B cell (primary cell): ENCODE data around the gene AGGF1. TPM values are rescaled to one million over a fixed set of nuclear protein-coding genes. Genes with fewer than 3 reads are reported as not detected.

Experiments used
- ATAC-seq: fragments of 200-7000 bp; cut with Tn5 transposase; one replicate; pipeline ENCODE4 v1.10.0; 2021; ENCODE audit warnings: low read depth, mild to moderate bottlenecking, moderate number of reproducible peaks, moderate library complexity
- CTCF ChIA-PET: fragments of 350-600 bp; sonication (Branson Sonifier 250); formaldehyde crosslinking; loops from one replicate; lab custom pipeline; 2021; ENCODE audit warnings: antibody characterized with exemption, inconsistent platforms; lab: Charles Lee
- POLR2A ChIA-PET: fragments of 350-600 bp; sonication (Branson Sonifier 250); formaldehyde crosslinking; loops from one replicate; lab custom pipeline; 2021; ENCODE audit warnings: antibody characterized with exemption; lab: Charles Lee
- DNase-seq: peaks from one replicate; pipeline ENCODE4 v3.0.0; 2013
- H2AFZ ChIP-seq: 2 replicates; pipeline ENCODE4 v1.6.1; 2012; ENCODE audit warnings: mild to moderate bottlenecking, low read depth, low read length; ENCODE audit not compliant: insufficient read depth, poor library complexity, severe bottlenecking
- H3K27ac ChIP-seq, 2 donors: 1 replicate in 1 of 2; 2 replicates in 1 of 2; pipeline ENCODE4 v1.5.1; 2012 to 2013; ENCODE audit warnings: low read length in 2 of 2, mild to moderate bottlenecking in 2 of 2, moderate library complexity in 1 of 2
- H3K27me3 ChIP-seq, 4 experiments: fragments of 200-600 bp in 1 of 4; sonication (generic) in 1 of 4; replicated peaks in 1 of 4; 1 replicate in 2 of 4; 2 replicates in 2 of 4; pipeline versions ENCODE4 v1.6.1 to v1.7.0; 2013 to 2016; ENCODE audit warnings: low read length in 3 of 4, mild to moderate bottlenecking in 2 of 4, mixed read lengths in 1 of 4, moderate library complexity in 1 of 4; ENCODE audit not compliant: insufficient read depth in 4 of 4, control insufficient read depth in 3 of 4; ENCODE audit errors: control extremely low read depth in 1 of 4
- H3K36me3 ChIP-seq, 2 experiments: replicated peaks in 1 of 2; 1 replicate in 1 of 2; 2 replicates in 1 of 2; pipeline versions ENCODE4 v1.6.1 to v1.7.1; 2013; ENCODE audit warnings: low read length in 1 of 2; ENCODE audit not compliant: insufficient read depth in 2 of 2, control insufficient read depth in 1 of 2; ENCODE audit errors: control extremely low read depth in 1 of 2, extremely low read depth in 1 of 2
- H3K4me1 ChIP-seq, 2 donors: fragments of 200-600 bp in 1 of 2; sonication (generic) in 1 of 2; 1 replicate in 1 of 2; 2 replicates in 1 of 2; pipeline versions ENCODE4 v1.5.1 to v1.6.1; 2013 to 2017; ENCODE audit warnings: low read length in 2 of 2; ENCODE audit not compliant: control insufficient read depth in 2 of 2, insufficient read depth in 2 of 2
- H3K4me2 ChIP-seq: replicated peaks from 2 replicates; pipeline ENCODE3; 2012; ENCODE audit warnings: mild to moderate bottlenecking, low read depth, low read length; ENCODE audit not compliant: poor library complexity, severe bottlenecking
- H3K4me3 ChIP-seq, 5 experiments: fragments of 200-600 bp in 1 of 5; sonication (generic) in 1 of 5; 1 replicate in 3 of 5; 2 replicates in 2 of 5; pipeline versions ENCODE4 v1.5.1 to v1.7.0; 2011 to 2016; ENCODE audit warnings: low read length in 4 of 5, mild to moderate bottlenecking in 4 of 5, low read depth in 2 of 5, control low read depth in 1 of 5, moderate library complexity in 1 of 5; ENCODE audit not compliant: insufficient read depth in 1 of 5; ENCODE audit errors: control extremely low read depth in 1 of 5, extremely low read depth in 1 of 5
- H3K79me2 ChIP-seq: fragments of 200-600 bp; sonication (generic); one replicate; pipeline ENCODE4 v1.6.0; 2016; ENCODE audit warnings: low read length; ENCODE audit not compliant: control insufficient read depth, insufficient read depth
- H3K9ac ChIP-seq: fragments of 200-600 bp; sonication (generic); 2 replicates; pipeline ENCODE4 v1.6.1; 2017; ENCODE audit warnings: mild to moderate bottlenecking, low read length, moderate library complexity
- H3K9me3 ChIP-seq, 3 donors: one replicate each; pipeline versions ENCODE4 v1.6.1 to v1.7.1; 2013; ENCODE audit warnings: low read length in 2 of 3; ENCODE audit not compliant: control insufficient read depth in 2 of 3, insufficient read depth in 1 of 3; ENCODE audit errors: control extremely low read depth in 1 of 3
- H4K20me1 ChIP-seq: 2 replicates; pipeline ENCODE4 v1.6.0; 2012; ENCODE audit warnings: mild to moderate bottlenecking, low read length; ENCODE audit not compliant: insufficient read depth, control insufficient read depth, poor library complexity, severe bottlenecking
- H3K27ac Mint-ChIP-seq: one replicate; pipeline ENCODE4 v1.8.0; 2021; ENCODE audit warnings: mixed read lengths
- H3K27me3 Mint-ChIP-seq: one replicate; pipeline ENCODE4 v1.8.0; 2021; ENCODE audit warnings: mixed read lengths
- H3K4me1 Mint-ChIP-seq: one replicate; pipeline ENCODE4 v1.8.0; 2021; ENCODE audit warnings: mixed read lengths
- H3K4me3 Mint-ChIP-seq: one replicate; pipeline ENCODE4 v1.8.0; 2021; ENCODE audit warnings: mixed read lengths
- H3K9me3 Mint-ChIP-seq: one replicate; pipeline ENCODE4 v1.8.0; 2022; ENCODE audit warnings: mixed read lengths; ENCODE audit not compliant: insufficient read depth
- CTCF ChIP-seq: fragments of 200-600 bp; IDR thresholded peaks from one replicate; pipeline ENCODE4 v1.8.0; 2022; ENCODE audit warnings: antibody characterized with exemption, mild to moderate bottlenecking
- EZH2 ChIP-seq: IDR thresholded peaks from 2 replicates; pipeline ENCODE4 v1.6.1; 2012; ENCODE audit warnings: borderline replicate concordance, low read depth, mild to moderate bottlenecking, moderate library complexity, low read length; ENCODE audit not compliant: insufficient read depth, poor library complexity, severe bottlenecking
- WGBS: methylation state at CpG from one replicate; pipeline ENCODE4 v1.1.5; 2013; ENCODE audit warnings: missing lambda C conversion rate; ENCODE audit not compliant: insufficient coverage; 5-methylcytosine and 5-hydroxymethylcytosine counted together
- intact Hi-C: fragments of 100-400 bp; cut with micrococcal nuclease; formaldehyde crosslinking; loops from one replicate; pipeline ENCODE4 v1.10.0; 2022
- polyA plus RNA-seq: library from polyadenylated mRNA; depleted of rRNA; stranded (reverse); fragments of >200 nt; gene quantifications from 2 replicates; pipeline ENCODE4 v1.2.3, GENCODE V29; 2012
- total RNA-seq, 2 donors: library from RNA; stranded (reverse); fragments of 120-200 nt in 1 of 2; gene quantifications; 1 replicate in 1 of 2; 2 replicates in 1 of 2; pipeline versions ENCODE4 v1.2.3 to v1.2.4, GENCODE V29; 2013 to 2022

AGGF1 gene
- total and polyA plus RNA-seq, 2 donors (not counting 1 experiment from before 2014, with no cell fraction given), result 9.3 to 25.6 TPM

DNA sequence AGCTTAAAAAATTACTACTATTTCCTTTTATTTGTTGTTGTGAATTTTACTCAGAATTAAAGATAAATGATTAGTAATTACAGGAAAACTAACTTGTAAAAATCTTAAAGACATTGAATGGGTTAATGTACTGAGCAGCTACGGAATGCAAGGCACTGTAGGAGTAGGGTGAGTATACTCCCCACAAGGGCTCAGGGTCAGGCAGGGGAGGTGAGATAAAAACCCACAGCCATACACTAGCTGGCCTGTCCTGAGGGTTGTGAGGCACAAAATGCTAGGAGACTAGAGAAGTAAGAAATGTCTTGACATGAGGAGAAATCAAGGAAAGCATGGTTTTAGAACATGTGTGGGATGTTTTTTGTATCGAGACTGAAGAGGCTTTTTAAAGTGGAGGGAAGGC is 43.5 kb downstream of the AGGF1 start:
- ChIA-PET POLR2A (no interaction called here), CTCF (interaction anchor here (0.7 kb wide), 1 partner anchor 20 kb away, joined by 3 read pairs; no protein-coding TSS in a partner anchor)
- H3K9me3 ChIP-seq, result no peaks in the 10 kb centered on the region
- peaks cover 5 to 6% of the 10 kb centered on the region in 2 donors for H3K4me1 ChIP-seq
- TF ChIP-seq CTCF (no peak), EZH2 (no peak)
- H3K4me3 Mint-ChIP-seq, result no peak overlapping the region
- H3K4me3 ChIP-seq, result no peak overlapping the region
- intact Hi-C loops, result no loop called here
- no peak overlapping the region for H3K27ac Mint-ChIP-seq
- DNase-seq (no peak), ATAC-seq (no peak)
- H3K79me2 ChIP-seq, result no peaks in the 10 kb centered on the region
- peaks cover 0 to 5% of the 10 kb centered on the region in 2 experiments for H3K36me3 ChIP-seq
- no peaks in the 10 kb centered on the region for H3K27me3 ChIP-seq
- peaks cover 5% of the 10 kb centered on the region for H3K27me3 Mint-ChIP-seq
- H3K9me3 Mint-ChIP-seq, result no peaks in the 10 kb centered on the region
- no peak overlapping the region for H3K9ac ChIP-seq
- peaks cover 14% of the 10 kb centered on the region for H3K4me1 Mint-ChIP-seq
- peaks cover 6% of the 10 kb centered on the region for H4K20me1 ChIP-seq
- no peak overlapping the region for H3K27ac ChIP-seq
- no peak overlapping the region for H3K4me2 ChIP-seq
- H2AFZ ChIP-seq, result no peak overlapping the region
- whole genome bisulfite sequencing, result 100% methylated on average over 1 of the region's 2 CpGs

GRCh38 chr5:77074745-77075144 is 44.5 kb downstream of the AGGF1 start:
- Mint-ChIP-seq H3K27me3 (peaks cover 5% of the 10 kb centered on the region), H3K4me1 (peaks cover 14% of the 10 kb centered on the region), H3K27ac (no peak overlapping the region), H3K4me3 (no peak overlapping the region), H3K9me3 (no peaks in the 10 kb centered on the region)
- TF ChIP-seq CTCF (no peak), EZH2 (no peak)
- Histone ChIP-seq H3K9ac (no peak overlapping the region), H4K20me1 (peaks cover 6% of the 10 kb centered on the region), H3K4me3 (no peak overlapping the region), H3K4me2 (no peak overlapping the region), H2AFZ (no peak overlapping the region), H3K79me2 (no peaks in the 10 kb centered on the region), H3K27ac (no peak overlapping the region), H3K4me1 (peaks cover 5 to 6% of the 10 kb centered on the region in 2 donors), H3K27me3 (no peaks in the 10 kb centered on the region), H3K36me3 (peaks cover 0 to 3% of the 10 kb centered on the region in 2 experiments), H3K9me3 (no peaks in the 10 kb centered on the region)
- POLR2A ChIA-PET, result no interaction called here
- WGBS, result 100% methylated on average over 4 of the region's 4 CpGs
- CTCF ChIA-PET, result no interaction called here
- DNase-seq, result no peak
- intact Hi-C loops, result loop anchor here (5.0 kb wide), 1 partner anchor 472 kb away; no protein-coding TSS in a partner anchor
- ATAC-seq, result no peak
